ENCODE measurements around the gene MOSPD2.

The MOSPD2 gene

DNA sequence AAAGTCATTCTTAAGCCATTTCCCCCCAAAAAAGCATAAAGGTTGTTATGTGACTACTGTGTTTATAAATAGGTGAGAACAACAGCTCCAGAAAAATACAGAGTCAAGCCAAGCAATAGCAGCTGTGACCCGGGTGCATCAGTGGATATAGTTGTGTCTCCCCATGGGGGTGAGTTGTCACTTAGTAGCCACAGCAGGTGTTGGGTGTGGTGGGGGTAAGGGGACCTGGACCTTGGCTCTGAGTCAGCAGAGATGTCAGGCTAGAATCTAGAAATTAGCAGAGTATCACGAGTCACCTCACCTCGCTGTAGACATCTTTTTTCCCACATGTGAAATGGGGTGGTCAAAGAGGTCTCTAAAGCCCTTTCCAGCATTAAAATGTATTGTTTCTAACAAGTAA, 42.4 kb downstream of the MOSPD2 start:
- DNase-seq (ENCODE audit: low spot score), result no peak

- DNase-seq (ENCODE audit: low spot score), result peak; percentile 4
These were observed 42.9 kb downstream of the MOSPD2 start for GRCh38 chrX:14916017-14916674.

DNA sequence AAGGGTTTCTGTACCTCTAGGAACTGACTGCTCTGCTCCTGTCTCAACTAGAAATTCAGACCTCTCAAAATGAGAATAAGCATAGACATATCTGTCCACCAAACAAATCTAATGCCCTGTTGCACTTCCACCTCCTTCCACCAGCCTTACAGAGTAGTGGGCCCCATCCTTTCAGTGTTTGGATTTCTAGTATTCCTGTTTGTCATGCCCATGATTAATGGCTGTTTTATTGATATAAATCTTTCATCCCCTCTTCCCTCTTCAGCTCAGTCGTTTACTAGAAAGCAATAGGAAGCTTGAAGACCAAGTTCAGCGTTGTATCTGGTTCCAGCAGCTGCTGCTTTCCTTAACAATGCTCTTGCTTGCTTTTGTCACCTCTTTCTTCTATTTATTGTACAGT, 46.2 kb downstream of the MOSPD2 start:
- no peak for DNase-seq (ENCODE audit: low spot score)

- no peak for DNase-seq (ENCODE audit: low spot score)
These were observed 47.0 kb downstream of the MOSPD2 start for GRCh38 chrX:14920196-14920595.

- peak; percentile 63 for DNase-seq (ENCODE audit: low spot score)
These were observed 49.2 kb downstream of the MOSPD2 start for GRCh38 chrX:14922437-14922836.

DNA sequence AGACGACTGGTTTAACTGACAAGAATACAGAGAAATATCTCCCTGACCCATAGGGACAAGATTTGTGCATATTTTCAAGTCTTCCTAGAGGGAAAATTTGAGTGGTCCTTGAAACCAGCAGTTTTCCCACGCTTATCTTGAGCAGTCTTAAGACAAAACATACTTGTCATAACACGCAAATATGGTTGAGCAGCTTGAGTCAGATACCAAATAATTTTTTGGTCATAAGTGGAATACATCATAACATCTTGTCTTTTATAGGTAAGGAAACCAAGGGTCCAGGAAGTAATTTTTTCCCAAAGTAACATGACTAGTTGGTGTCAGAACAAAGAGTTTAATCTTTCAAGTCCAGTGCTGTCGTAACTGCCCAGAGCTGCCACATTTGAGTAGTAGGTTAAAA, 50.5 kb downstream of the MOSPD2 start:
- no peak for DNase-seq (ENCODE audit: low spot score)

- DNase-seq (ENCODE audit: low spot score), result no peak
These were observed 53.2 kb downstream of the MOSPD2 start for GRCh38 chrX:14926471-14926870.

DNA sequence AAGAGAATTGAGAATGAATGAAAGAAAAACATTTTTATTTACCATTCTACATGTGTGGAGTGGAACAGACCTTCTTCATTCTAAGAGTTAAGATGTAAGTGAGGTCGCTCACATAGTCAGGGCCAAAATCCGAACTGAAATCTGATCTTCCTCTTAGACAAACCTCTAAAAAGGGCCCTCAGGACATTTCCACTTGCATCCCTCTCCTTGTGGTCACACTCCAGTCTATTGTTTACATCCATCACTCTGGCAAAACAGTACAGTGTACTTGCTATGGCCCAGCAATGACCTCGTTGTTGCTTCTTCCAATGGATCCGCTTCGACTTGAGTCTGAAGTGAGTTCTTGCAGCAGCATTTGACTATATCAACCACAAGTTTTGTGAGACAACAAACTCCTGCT, 54.2 kb downstream of the MOSPD2 start:
- DNase-seq (ENCODE audit: low spot score), result peak; percentile 5

DNA sequence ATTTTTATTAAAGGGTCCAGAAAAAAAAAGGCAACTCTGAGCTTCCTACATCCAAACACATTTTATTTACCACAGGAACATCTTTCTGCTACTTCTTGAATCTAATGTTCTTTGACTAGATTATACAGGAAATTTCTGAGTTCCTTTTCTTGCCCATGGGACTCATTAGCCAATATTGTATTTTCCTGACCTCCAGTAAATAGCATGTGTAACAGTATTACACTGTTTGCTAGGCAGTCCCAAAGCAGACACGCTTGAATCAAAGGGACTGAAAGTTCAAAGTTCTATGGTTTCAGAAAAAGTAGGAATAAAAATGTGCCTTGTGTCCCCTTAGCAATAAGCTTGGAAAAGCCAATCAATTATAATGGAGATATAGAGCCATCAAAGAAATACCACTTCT, 57.4 kb downstream of the MOSPD2 start:
- DNase-seq (ENCODE audit: low spot score), result no peak

DNA sequence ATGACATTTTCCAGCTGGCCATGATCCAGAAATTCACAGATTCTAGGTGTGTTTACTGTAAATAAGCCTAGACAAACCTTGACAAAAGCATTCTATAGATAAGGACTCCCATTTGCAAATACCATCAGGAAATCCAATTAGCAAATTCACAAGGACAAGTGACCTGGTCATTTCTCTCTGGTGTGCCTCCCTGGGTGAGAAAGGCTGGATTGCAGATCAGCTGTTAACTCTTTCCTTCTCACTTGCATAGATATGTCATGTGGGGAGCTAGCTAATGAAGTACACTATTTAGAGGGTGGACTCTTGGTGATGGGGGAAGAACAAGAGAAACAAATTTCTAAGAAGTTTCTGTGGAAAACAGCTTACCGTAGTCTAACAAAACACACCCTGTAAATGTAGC, 58.9 kb downstream of the MOSPD2 start:
- DNase-seq (ENCODE audit: low spot score), result no peak

DNA sequence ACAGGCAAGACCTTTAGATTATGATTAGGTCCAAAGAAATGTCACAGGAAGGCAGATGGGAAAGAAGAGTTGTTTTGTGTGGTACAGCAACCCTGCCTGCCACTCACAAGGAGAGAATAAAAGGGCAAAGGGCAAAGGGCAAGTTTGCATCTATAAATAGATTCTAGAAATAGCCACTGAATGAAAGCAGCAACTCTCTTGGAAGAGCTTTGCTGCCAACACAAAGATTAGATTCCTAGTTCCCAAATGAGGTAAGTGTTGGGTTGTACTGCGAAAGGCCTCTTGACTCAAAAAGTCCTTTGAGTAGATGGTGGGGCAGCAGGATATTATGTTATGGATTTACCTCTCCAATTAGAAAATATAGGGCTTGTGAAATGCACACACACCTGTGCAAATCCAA, 61.2 kb downstream of the MOSPD2 start:
- no peak for DNase-seq (ENCODE audit: low spot score)

- peak; percentile 39 for DNase-seq (ENCODE audit: low spot score)
These were observed 63.3 kb downstream of the MOSPD2 start for GRCh38 chrX:14936561-14936960.

DNA sequence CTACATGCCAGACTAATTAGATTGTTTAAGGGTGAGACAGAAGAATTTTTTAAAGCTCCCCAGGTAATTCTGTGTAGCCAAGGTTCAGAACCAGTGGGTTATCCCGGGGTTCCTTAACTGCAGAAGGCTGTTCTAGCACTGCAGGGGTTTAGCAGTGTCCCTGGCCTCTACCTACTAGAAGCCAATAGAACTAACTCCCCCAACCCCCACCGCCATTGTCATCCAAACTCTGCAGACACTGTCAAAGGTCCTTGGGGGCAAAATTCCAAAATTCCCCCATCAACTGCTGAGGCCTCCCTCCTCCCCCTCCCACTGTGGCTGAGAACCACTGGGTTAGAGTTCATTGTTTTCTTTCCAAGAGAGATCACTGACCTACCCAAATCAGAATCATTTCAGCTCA, 66.4 kb downstream of the MOSPD2 start:
- DNase-seq (ENCODE audit: low spot score), result no peak

DNA sequence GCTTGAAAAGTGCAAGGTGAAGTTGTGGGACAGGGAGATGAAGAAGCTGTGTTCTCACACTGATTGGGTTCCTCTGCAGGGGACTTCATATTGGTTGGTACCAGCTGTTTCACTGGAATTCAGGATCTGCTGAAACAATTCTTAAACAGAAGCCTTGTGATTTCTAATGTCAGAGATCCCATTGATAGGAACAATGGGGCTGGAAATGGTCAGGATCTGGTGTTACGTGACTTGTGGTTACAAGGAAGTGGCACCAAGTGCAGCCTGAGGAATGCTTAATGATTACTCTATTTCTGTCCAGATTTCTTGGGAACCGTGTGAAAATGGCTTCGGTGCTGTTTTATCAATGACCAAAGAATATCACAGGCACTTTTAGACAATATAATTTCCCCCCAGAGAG, 68.1 kb downstream of the MOSPD2 start:
- no peak for DNase-seq (ENCODE audit: low spot score)

DNA sequence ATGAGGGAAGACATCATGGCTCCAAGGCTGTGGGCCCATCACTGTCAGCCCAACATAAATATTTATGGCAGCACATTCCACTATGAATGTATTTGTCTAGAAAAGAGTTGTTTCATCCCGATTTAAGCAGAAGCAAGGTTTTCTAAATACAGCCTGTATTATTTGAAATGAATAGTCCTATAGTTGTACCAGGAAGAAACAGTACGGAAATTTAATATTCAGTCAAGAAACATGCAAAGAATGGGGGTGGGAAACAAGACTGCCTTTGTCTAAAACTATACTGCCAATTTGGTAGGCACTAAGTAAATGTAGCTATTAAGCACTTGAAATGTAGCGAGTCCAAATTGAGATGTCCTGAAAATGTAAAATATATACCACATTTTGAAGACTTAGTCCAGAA, 69.1 kb downstream of the MOSPD2 start:
- DNase-seq (ENCODE audit: low spot score), result no peak

- DNase-seq (ENCODE audit: low spot score), result no peak
These were observed 70.7 kb downstream of the MOSPD2 start for GRCh38 chrX:14943962-14944361.

- no peak for DNase-seq (ENCODE audit: low spot score)
These were observed 73.5 kb downstream of the MOSPD2 start for GRCh38 chrX:14946606-14947155.

- no peak for DNase-seq (ENCODE audit: low spot score)
These were observed 75.5 kb downstream of the MOSPD2 start for GRCh38 chrX:14948691-14949090.

DNA sequence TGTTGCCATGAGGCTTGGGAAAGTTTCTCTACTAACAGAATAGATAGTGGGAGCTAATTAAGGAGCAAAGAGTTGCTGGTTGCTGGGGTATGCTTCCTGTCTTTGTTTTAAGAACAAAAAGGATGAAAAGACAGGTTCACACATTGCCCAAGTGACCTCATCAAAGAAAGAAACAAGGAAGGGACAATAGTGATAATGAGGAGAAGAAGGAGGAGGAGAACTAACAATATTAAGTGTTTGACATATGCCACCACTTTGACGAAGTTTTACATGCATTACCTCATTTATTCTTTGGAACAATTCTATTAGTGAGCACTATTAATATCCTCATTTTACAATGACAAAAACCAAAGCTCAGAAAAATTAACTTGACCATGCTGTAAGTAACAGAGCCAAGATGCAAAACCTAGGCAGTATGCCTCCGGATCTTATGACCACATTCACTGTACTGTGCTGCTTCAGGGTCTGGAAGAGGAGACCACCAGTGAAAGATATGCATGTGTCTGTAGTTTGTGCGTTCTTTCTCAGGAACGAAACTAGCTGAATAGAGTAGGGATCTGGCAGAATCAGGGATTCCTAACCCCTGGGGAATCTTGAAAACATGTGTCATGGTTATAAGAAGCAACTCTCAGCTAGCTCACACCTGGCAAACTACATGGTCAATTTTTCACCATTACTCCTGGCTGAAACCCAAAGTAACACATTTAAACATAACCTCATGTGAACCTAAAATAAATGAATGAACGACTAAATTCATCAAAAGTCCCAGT, 83.8 kb downstream of the MOSPD2 start:
- no peak for DNase-seq (ENCODE audit: low spot score)

DNA sequence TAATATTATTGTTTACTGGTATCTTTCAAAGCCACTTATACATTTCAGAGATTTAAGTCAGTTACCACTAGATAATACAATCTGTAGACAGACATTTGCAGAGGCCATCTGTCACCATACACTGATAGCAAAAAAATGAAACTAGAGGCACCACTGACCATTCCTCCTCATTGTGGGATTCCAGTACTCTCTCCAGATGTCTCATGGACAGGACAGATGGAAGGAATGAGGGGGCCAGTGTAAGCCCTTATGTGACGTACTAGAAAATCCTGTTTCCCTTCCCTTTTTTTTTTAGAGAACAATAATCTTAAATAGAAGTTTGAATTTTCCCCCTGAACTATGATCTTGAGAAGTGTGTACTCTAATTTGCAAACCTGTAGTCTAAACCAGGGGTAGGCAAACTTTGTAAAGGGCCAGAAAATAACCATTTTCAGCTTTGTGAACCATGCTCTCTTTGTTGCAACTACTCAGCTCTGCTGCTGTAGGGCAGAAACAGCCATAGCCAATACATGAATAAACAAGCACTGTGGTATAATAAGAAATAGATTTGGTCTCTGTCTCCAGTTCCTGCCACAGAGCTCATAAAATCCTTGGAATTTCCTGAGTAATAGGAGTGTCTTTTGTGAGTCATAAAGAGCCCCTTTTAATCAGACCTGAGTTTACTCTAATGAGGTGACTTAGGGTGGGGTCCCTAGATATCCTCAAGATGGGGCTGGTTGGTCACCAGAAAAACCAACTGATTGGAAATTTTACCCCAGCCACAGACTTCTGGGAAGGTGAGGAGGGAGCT, 90.4 kb downstream of the MOSPD2 start:
- DNase-seq (ENCODE audit: low spot score), result no peak

DNA sequence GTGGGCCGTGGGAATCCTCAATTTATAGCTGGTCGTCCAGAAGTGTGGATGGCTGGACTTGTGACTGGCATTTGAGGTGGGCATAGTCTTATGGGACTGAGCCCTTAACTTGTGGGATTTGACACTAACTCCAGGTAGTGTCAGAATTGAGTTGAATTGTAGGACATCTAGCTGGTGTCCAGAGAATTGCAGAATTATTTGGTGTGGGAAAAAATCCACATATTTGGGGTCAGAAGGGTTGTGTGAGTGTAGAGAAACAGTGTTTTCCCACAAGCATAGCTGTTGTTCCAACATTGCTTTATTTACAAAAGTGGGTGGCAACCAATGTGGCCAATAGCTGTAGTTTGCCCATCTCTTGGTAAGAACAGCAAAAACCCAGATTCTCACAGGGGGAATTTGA, 91.3 kb downstream of the MOSPD2 start:
- DNase-seq (ENCODE audit: low spot score), result no peak

Data from AG08396 (cell line).